GM18526 (cell line): ENCODE results near the gene DHRS11.

ENCODE experiments used
- POLR2A ChIP-seq: IDR thresholded peaks from 3 replicates; pipeline ENCODE4 v1.6.1; 2011; ENCODE audit not compliant: insufficient read length; ENCODE audit errors: extremely low read depth

The DHRS11 gene

GRCh38 chr17:36602030-36602748 is 10.5 kb downstream of the DHRS11 start:
- no peak for TF ChIP-seq POLR2A

GRCh38 chr17:36602924-36603384 is 11.3 kb downstream of the DHRS11 start:
- no peak for TF ChIP-seq POLR2A

GRCh38 chr17:36608280-36608679 is 16.6 kb downstream of the DHRS11 start:
- no peak for TF ChIP-seq POLR2A

GRCh38 chr17:36608794-36609497 is 17.3 kb downstream of the DHRS11 start:
- no peak for TF ChIP-seq POLR2A

GRCh38 chr17:36609498-36609862 is 17.8 kb downstream of the DHRS11 start:
- TF ChIP-seq POLR2A = no peak

- no peak for TF ChIP-seq POLR2A
Observed at GRCh38 chr17:36610474-36610873, 18.8 kb downstream of the DHRS11 start.

GRCh38 chr17:36611345-36612072 is 19.8 kb downstream of the DHRS11 start:
- TF ChIP-seq POLR2A = no peak

GRCh38 chr17:36612323-36612722 is 20.6 kb downstream of the DHRS11 start:
- no peak for TF ChIP-seq POLR2A

- TF ChIP-seq POLR2A = no peak
Observed at GRCh38 chr17:36613155-36613554, 21.5 kb downstream of the DHRS11 start.

GRCh38 chr17:36614081-36614480 is 22.4 kb downstream of the DHRS11 start:
- TF ChIP-seq POLR2A = no peak

GRCh38 chr17:36614933-36615332 is 23.3 kb downstream of the DHRS11 start:
- TF ChIP-seq POLR2A = no peak

GRCh38 chr17:36616061-36617029 is 24.7 kb downstream of the DHRS11 start:
- TF ChIP-seq POLR2A = no peak

- TF ChIP-seq POLR2A = no peak
Observed at GRCh38 chr17:36617773-36618172, 26.1 kb downstream of the DHRS11 start.

GRCh38 chr17:36623281-36623680 is 31.6 kb downstream of the DHRS11 start:
- no peak for TF ChIP-seq POLR2A

- no peak for TF ChIP-seq POLR2A
Observed at GRCh38 chr17:36625188-36625587, 33.5 kb downstream of the DHRS11 start.

GRCh38 chr17:36627101-36627500 is 35.4 kb downstream of the DHRS11 start:
- TF ChIP-seq POLR2A = no peak
